Heart left ventricle (tissue), 13 donors: Measurements from ENCODE around the gene SH3RF2.

ENCODE experiments used
- POLR2A ChIP-seq, 2 donors: fragments of 450-650 bp; IDR thresholded peaks; one replicate each; pipeline ENCODE4 v1.6.1; 2017; ENCODE audit warnings: antibody characterized with exemption in 2 of 2, mild to moderate bottlenecking in 2 of 2, moderate library complexity in 2 of 2
- TF ChIP-seq, protein P1 (sequence below), 12 donors: fragments of 200-600 bp; sonication (generic) in 4 of 12; IDR thresholded peaks; one replicate each; pipeline versions ENCODE4 v1.5.0 to v1.8.0; 2018 to 2022; ENCODE audit warnings: antibody characterized with exemption in 12 of 12, mild to moderate bottlenecking in 5 of 12
- donor health status: ischemic (EF 13 %, LVEDD 7.1; RV severe dilation, severe dysfunction).
- donor health status: DM: no; HTN: yes; CAD: no.
- donor health status: DM: no; HTN: no; CAD: no.
- donor health status: ischemic (EF 25% LVEDD 6.9; RV normal size, moderate dysfunction).
- donor health status: ischemic (EF 25% LVEDD 5.7; RV mildly dilated, moderate dysfunction).
- donor health status: ischemic (EF 35%, LVEDD 5.7; RV mildly dilated, moderate dysfunction).
- donor health status: nonischemic (EF 11% LVEDD 7.7; RV severe dilation, severe dysfunction).
- donor health status: DM: yes; HTN: yes; CAD: no.
- donor health status: PGD.
- donor health status: ischemic (EF 29% LVEDD 5.4; RV normal size, mild dysfunction).
- donor health status: nonischemic (EF 23%, LVEDD 6.1; RV moderate dilation, normal function).

DNA sequence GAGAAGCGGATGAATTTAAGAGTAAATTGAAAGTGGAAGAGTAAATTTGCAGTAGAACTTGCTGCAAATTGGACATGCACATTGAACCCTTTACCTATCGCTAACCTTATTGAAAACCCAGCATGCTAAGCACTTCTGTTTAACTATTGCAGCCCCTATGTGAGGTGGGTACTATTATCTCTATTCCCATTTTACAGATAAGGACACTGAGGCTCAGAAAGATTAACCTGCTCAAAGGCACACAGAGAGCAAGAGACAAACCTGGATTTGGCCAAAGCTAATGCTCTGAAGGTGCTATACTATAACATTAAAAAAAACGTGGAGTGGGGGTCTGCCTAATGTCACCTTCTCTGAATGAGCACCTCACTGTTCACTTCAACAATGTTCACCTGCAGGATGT lies 21.0 kb downstream of the SH3RF2 start:
- TF ChIP-seq, protein P1, sequence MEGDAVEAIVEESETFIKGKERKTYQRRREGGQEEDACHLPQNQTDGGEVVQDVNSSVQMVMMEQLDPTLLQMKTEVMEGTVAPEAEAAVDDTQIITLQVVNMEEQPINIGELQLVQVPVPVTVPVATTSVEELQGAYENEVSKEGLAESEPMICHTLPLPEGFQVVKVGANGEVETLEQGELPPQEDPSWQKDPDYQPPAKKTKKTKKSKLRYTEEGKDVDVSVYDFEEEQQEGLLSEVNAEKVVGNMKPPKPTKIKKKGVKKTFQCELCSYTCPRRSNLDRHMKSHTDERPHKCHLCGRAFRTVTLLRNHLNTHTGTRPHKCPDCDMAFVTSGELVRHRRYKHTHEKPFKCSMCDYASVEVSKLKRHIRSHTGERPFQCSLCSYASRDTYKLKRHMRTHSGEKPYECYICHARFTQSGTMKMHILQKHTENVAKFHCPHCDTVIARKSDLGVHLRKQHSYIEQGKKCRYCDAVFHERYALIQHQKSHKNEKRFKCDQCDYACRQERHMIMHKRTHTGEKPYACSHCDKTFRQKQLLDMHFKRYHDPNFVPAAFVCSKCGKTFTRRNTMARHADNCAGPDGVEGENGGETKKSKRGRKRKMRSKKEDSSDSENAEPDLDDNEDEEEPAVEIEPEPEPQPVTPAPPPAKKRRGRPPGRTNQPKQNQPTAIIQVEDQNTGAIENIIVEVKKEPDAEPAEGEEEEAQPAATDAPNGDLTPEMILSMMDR (IDR thresholded peaks at IDR 0.05): no peak
- TF ChIP-seq POLR2A (IDR thresholded peaks at IDR 0.05): no peak
